IMR-90 (cell line): ENCODE measurements around the gene MPZL1. TPM values are rescaled to one million over a fixed set of nuclear protein-coding genes. Genes with fewer than 3 reads are reported as not detected.

Source experiments
- ATAC-seq: fragments of 200-7000 bp; cut with Tn5 transposase; 2 replicates; pipeline ENCODE4 v1.9.1; 2020; ENCODE audit warnings: low read depth, mild to moderate bottlenecking, moderate library complexity
- BruUV-seq: library from RNA; stranded (reverse); fragments of 400-500 nt; replicated peaks from 2 replicates; lab custom pipeline; 2021; lab: Mats Ljungman, UMichigan
- CTCF ChIA-PET: fragments of 300-600 bp; formaldehyde crosslinking; extraction: SDS; loops from one replicate; lab custom pipeline; 2021; ENCODE audit warnings: antibody characterized with exemption; lab: Yijun Ruan, JAX
- POLR2A ChIA-PET: fragments of 300-600 bp; sonication (Branson Sonifier 250); formaldehyde crosslinking; loops from one replicate; lab custom pipeline; 2022; ENCODE audit warnings: antibody characterized with exemption; ENCODE audit not compliant: unreplicated experiment; lab: Charles Lee
- DNase-seq: peaks from one replicate; pipeline ENCODE4 v3.0.0; 2013
- H2AFZ ChIP-seq: replicated peaks from 2 replicates; pipeline ENCODE3; 2013; ENCODE audit warnings: low read length, mild to moderate bottlenecking; ENCODE audit not compliant: poor library complexity
- H2AK5ac ChIP-seq: 2 replicates; pipeline ENCODE4 v1.6.1; 2013; ENCODE audit warnings: low read depth, low read length, inconsistent platforms
- H2AK9ac ChIP-seq: replicated peaks from 2 replicates; pipeline ENCODE3; 2013; ENCODE audit warnings: mild to moderate bottlenecking, low read depth, low read length, moderate library complexity; ENCODE audit not compliant: poor library complexity
- H2BK120ac ChIP-seq: 2 replicates; pipeline ENCODE4 v1.6.1; 2013; ENCODE audit warnings: low read depth, low read length, inconsistent platforms
- H2BK15ac ChIP-seq: 3 replicates; pipeline ENCODE4 v1.6.1; 2013; ENCODE audit warnings: low read depth, low read length, inconsistent platforms
- H2BK20ac ChIP-seq: 2 replicates; pipeline ENCODE4 v1.6.1; 2013; ENCODE audit warnings: low read depth, mild to moderate bottlenecking, inconsistent platforms, low read length, moderate library complexity
- H2BK5ac ChIP-seq: 2 replicates; pipeline ENCODE4 v1.6.1; 2013; ENCODE audit warnings: mild to moderate bottlenecking, low read depth, low read length, inconsistent platforms; ENCODE audit not compliant: poor library complexity, severe bottlenecking
- H3K14ac ChIP-seq: replicated peaks from 2 replicates; pipeline ENCODE4 v1.6.1; 2013; ENCODE audit warnings: low read depth, low read length, inconsistent platforms
- H3K18ac ChIP-seq: 2 replicates; pipeline ENCODE4 v1.6.1; 2013; ENCODE audit warnings: low read depth, low read length, control low read depth
- H3K23ac ChIP-seq: 2 replicates; pipeline ENCODE4 v1.6.1; 2013; ENCODE audit warnings: low read depth, low read length, inconsistent platforms
- H3K27ac ChIP-seq: 2 replicates; pipeline ENCODE4 v1.5.1; 2013; ENCODE audit warnings: mild to moderate bottlenecking, control low read depth, low read length; ENCODE audit not compliant: insufficient read depth
- H3K27me3 ChIP-seq: 2 replicates; pipeline ENCODE4 v1.6.1; 2013; ENCODE audit warnings: low read length; ENCODE audit not compliant: control insufficient read depth, insufficient read depth
- H3K36me3 ChIP-seq: 2 replicates; pipeline ENCODE4 v1.6.1; 2013; ENCODE audit warnings: low read length, mixed read lengths; ENCODE audit not compliant: control insufficient read depth, insufficient read depth
- H3K4ac ChIP-seq: 2 replicates; pipeline ENCODE4 v1.6.1; 2013; ENCODE audit warnings: low read depth, low read length, inconsistent platforms
- H3K4me1 ChIP-seq: 2 replicates; pipeline ENCODE4 v1.6.1; 2013; ENCODE audit warnings: low read length, mixed read lengths; ENCODE audit not compliant: control insufficient read depth, insufficient read depth
- H3K4me2 ChIP-seq: 2 replicates; pipeline ENCODE4 v1.6.1; 2013; ENCODE audit warnings: low read depth, mild to moderate bottlenecking, control low read depth, low read length, moderate library complexity
- H3K4me3 ChIP-seq: 2 replicates; pipeline ENCODE4 v1.5.1; 2013; ENCODE audit warnings: low read depth, mild to moderate bottlenecking, control low read depth, low read length, moderate library complexity; ENCODE audit not compliant: insufficient read depth
- H3K56ac ChIP-seq: 2 replicates; pipeline ENCODE4 v1.6.1; 2013; ENCODE audit warnings: low read length, inconsistent platforms; ENCODE audit not compliant: insufficient read depth; ENCODE audit errors: extremely low read depth
- H3K79me1 ChIP-seq, 2 experiments: 2 replicates each; pipeline ENCODE4 v1.6.1; 2013; ENCODE audit warnings: low read length in 2 of 2, inconsistent platforms in 1 of 2, low read depth in 1 of 2
- H3K9ac ChIP-seq: 2 replicates; pipeline ENCODE4 v1.6.1; 2013; ENCODE audit warnings: low read depth, low read length, control low read depth
- H3K9me1 ChIP-seq: 2 replicates; pipeline ENCODE4 v1.6.1; 2013; ENCODE audit warnings: low read length, inconsistent platforms; ENCODE audit not compliant: insufficient read depth
- H3K9me3 ChIP-seq: 2 replicates; pipeline ENCODE4 v1.6.1; 2013; ENCODE audit warnings: low read length; ENCODE audit not compliant: control insufficient read depth, insufficient read depth
- H4K20me1 ChIP-seq: 2 replicates; pipeline ENCODE4 v1.6.1; 2013; ENCODE audit warnings: low read length, inconsistent platforms; ENCODE audit not compliant: insufficient read depth
- H4K5ac ChIP-seq: 2 replicates; pipeline ENCODE4 v1.6.1; 2013; ENCODE audit warnings: mild to moderate bottlenecking, low read depth, low read length, control low read depth
- H4K8ac ChIP-seq, 2 experiments: 2 replicates each; pipeline ENCODE4 v1.6.1; 2013; ENCODE audit warnings: low read depth in 2 of 2, low read length in 2 of 2, control low read depth in 1 of 2, inconsistent platforms in 1 of 2
- H4K91ac ChIP-seq: 2 replicates; pipeline ENCODE4 v1.6.1; 2013; ENCODE audit warnings: low read depth, low read length, inconsistent platforms; ENCODE audit not compliant: insufficient read depth
- CHD1 ChIP-seq: IDR thresholded peaks from 2 replicates; pipeline ENCODE4 v1.6.1; 2012; ENCODE audit warnings: low read depth, low read length, improper control_type of control experiment
- MXI1 ChIP-seq: IDR thresholded peaks from 2 replicates; pipeline ENCODE4 v1.6.1; 2012; ENCODE audit warnings: low read depth, mild to moderate bottlenecking, low read length, moderate library complexity, borderline replicate concordance
- POLR2A ChIP-seq: IDR thresholded peaks from 2 replicates; pipeline ENCODE4 v1.6.1; 2012; ENCODE audit warnings: mild to moderate bottlenecking, low read depth, low read length
- RAD21 ChIP-seq: IDR thresholded peaks from 2 replicates; pipeline ENCODE4 v1.6.1; 2012; ENCODE audit warnings: low read length, improper control_type of control experiment
- SMC3 ChIP-seq: fragments of 150-350 bp; IDR thresholded peaks from 2 replicates; pipeline ENCODE4 v1.6.1; 2016; ENCODE audit warnings: low read depth, mild to moderate bottlenecking, antibody characterized with exemption, low read length, moderate library complexity
- WGBS, 2 experiments: methylation state at CpG; one replicate each; pipeline versions ENCODE4 v1.1.5 to v1.1.7; 2013; ENCODE audit warnings: missing lambda C conversion rate in 2 of 2; ENCODE audit not compliant: insufficient read length in 1 of 2; ENCODE audit errors: extremely low coverage in 2 of 2; 5-methylcytosine and 5-hydroxymethylcytosine counted together
- dilution Hi-C: fragments of 300-500 bp; cut with HindIII; formaldehyde crosslinking; loops from one replicate; pipeline ENCODE4 v1.14.3; 2018; ENCODE audit warnings: low sequenced_read_pairs; ENCODE audit not compliant: unreplicated experiment
- in situ Hi-C: fragments of 300-500 bp; cut with MboI; formaldehyde crosslinking; loops from 3 replicates; pipeline ENCODE4 v1.14.3; 2019; ENCODE audit warnings: low sequenced_read_pairs, inconsistent platforms, mixed read lengths
- intact Hi-C: fragments of 100-400 bp; cut with micrococcal nuclease; formaldehyde crosslinking; loops from 2 replicates; pipeline ENCODE4 v1.10.0; 2022
- polyA plus RNA-seq, 3 experiments: library from polyadenylated mRNA; depleted of rRNA; stranded (reverse); fragments of >200 nt; gene quantifications; 2 replicates each; pipeline ENCODE4 v1.2.3, GENCODE V29; 2012; ENCODE audit warnings: low replicate concordance in 1 of 3
- total RNA-seq: library from RNA; depleted of rRNA; stranded (reverse); fragments of >200 nt; gene quantifications from 2 replicates; pipeline ENCODE4 v1.2.3, GENCODE V29; 2012

The MPZL1 gene
- total and polyA plus RNA-seq, 2 of the 4 experiments (the other 2 are of a cell fraction) = 55.3 to 87.3 TPM

DNA sequence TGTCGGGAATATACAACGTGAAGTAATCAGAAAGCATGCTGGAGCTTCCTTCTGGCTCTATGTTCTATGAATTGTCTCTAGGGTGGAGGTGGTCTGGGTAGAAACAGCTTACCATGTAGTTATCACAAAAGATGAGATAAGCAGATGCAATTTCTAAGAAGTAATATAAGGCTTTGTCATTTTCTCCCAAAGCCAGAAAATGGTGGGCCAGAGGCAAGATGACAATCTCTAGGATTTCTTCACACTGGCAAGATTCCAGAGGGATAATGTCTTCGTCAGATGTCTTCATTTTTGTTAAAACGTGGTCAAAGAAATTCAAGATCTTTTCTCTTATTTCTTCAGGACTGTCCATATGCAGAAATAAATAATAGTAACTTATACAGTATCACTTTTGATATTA, 114.4 kb downstream of the MPZL1 start:
- Histone ChIP-seq H3K27ac (no peak overlapping the region), H3K79me1 (no peaks in the 10 kb centered on the region), H2BK20ac (no peak overlapping the region), H3K4me3 (no peak overlapping the region), H2BK120ac (no peak overlapping the region), H3K9me3 (no peaks in the 10 kb centered on the region), H2AK5ac (no peak overlapping the region), H4K20me1 (no peaks in the 10 kb centered on the region), H3K56ac (no peak overlapping the region), H4K5ac (no peak overlapping the region), H3K36me3 (no peaks in the 10 kb centered on the region), H3K18ac (no peak overlapping the region), H2AFZ (no peak overlapping the region), H3K4me1 (no peaks in the 10 kb centered on the region), H2BK5ac (no peak overlapping the region), H3K9me1 (no peaks in the 10 kb centered on the region), H3K9ac (no peak overlapping the region), H2AK9ac (no peak overlapping the region), H3K14ac (no peak overlapping the region), H4K91ac (no peak overlapping the region), H3K27me3 (no peaks in the 10 kb centered on the region), H3K23ac (no peak overlapping the region), H3K4ac (no peak overlapping the region), H2BK15ac (no peak overlapping the region), H3K4me2 (no peak overlapping the region), H4K8ac (no peak overlapping the region)
- no peak for TF ChIP-seq SMC3
- TF ChIP-seq POLR2A = no peak
- no peak for TF ChIP-seq MXI1
- TF ChIP-seq RAD21 = no peak
- TF ChIP-seq CHD1 = no peak
- in situ Hi-C loops = no loop called here
- DNase-seq (no peak), ATAC-seq (no peak)
- no CpG with 5 or more reads among the region's 4 CpGs for WGBS, 2 experiments
- BruUV-seq = no TSS peak
- dilution Hi-C loops = no loop called here
- CTCF ChIA-PET = no interaction called here
- POLR2A ChIA-PET = no interaction called here
- intact Hi-C loops = no loop called here
